Left ventricle myocardium inferior (tissue), 1 donor: ENCODE measurements around the gene ARMH3. TPM values are rescaled to one million over a fixed set of nuclear protein-coding genes. Genes with fewer than 3 reads are reported as not detected.

Experiments
- DNase-seq: peaks from one replicate; pipeline ENCODE4 v3.0.0-alpha.2; 2020
- H3K27ac ChIP-seq: fragments of 200-600 bp; replicated peaks from 2 replicates; pipeline ENCODE4 v1.8.0; 2021
- H3K27me3 ChIP-seq: fragments of 200-600 bp; 2 replicates; pipeline ENCODE4 v1.8.0; 2021; ENCODE audit warnings: low read depth
- H3K36me3 ChIP-seq: fragments of 200-600 bp; 2 replicates; pipeline ENCODE4 v1.8.0; 2021
- H3K4me1 ChIP-seq: fragments of 200-600 bp; 2 replicates; pipeline ENCODE4 v1.8.0; 2021
- H3K4me3 ChIP-seq: fragments of 200-600 bp; 2 replicates; pipeline ENCODE4 v1.8.0; 2021; ENCODE audit warnings: mild to moderate bottlenecking, moderate library complexity
- H3K9me3 ChIP-seq: fragments of 200-600 bp; replicated peaks from 2 replicates; pipeline ENCODE4 v1.8.0; 2021
- CTCF ChIP-seq: fragments of 200-600 bp; IDR thresholded peaks from 2 replicates; pipeline ENCODE4 v1.8.0; 2021; ENCODE audit warnings: antibody characterized with exemption, mild to moderate bottlenecking, borderline replicate concordance
- intact Hi-C: fragments of 100-400 bp; cut with micrococcal nuclease; formaldehyde crosslinking; loops from one replicate; pipeline ENCODE4 v1.11.0; 2022
- total RNA-seq: library from RNA; stranded (reverse); fragmentation: NEBNext Ultra II Directional; extraction: Animal tissue kit (Norgen Biotek cat#: 25700); gene quantifications from one replicate; pipeline ENCODE4 v1.2.1, GENCODE V29; 2021
- donor health status: DM: no; HTN: yes; CAD: no; lungs with severe emphysema.

The ARMH3 gene
- total RNA-seq, 1 donor from 2014 or later: 58.9 TPM

- no peaks in the 10 kb centered on the region for H3K36me3 ChIP-seq
- no peak for TF ChIP-seq CTCF
- peak overlapping the region; percentile 86 for H3K27ac ChIP-seq
- no peak overlapping the region for H3K4me3 ChIP-seq
- no peaks in the 10 kb centered on the region for H3K9me3 ChIP-seq
- DNase-seq: no peak
- no peaks in the 10 kb centered on the region for H3K27me3 ChIP-seq
- peaks cover 77% of the 10 kb centered on the region for H3K4me1 ChIP-seq
- intact Hi-C loops: no loop called here
Measured at GRCh38 chr10:101934686-101935305, 121.2 kb downstream of the ARMH3 start.

GRCh38 chr10:101933976-101934375 is 122.0 kb downstream of the ARMH3 start:
- no peak for TF ChIP-seq CTCF
- no peaks in the 10 kb centered on the region for H3K9me3 ChIP-seq
- no peaks in the 10 kb centered on the region for H3K27me3 ChIP-seq
- intact Hi-C loops: no loop called here
- no peak overlapping the region for H3K4me3 ChIP-seq
- H3K36me3 ChIP-seq: no peaks in the 10 kb centered on the region
- no peak for DNase-seq
- peak overlapping the region; percentile 86 for H3K27ac ChIP-seq
- H3K4me1 ChIP-seq: peaks cover 76% of the 10 kb centered on the region

- no peak for DNase-seq
- TF ChIP-seq CTCF: no peak
- H3K4me3 ChIP-seq: no peak overlapping the region
- H3K36me3 ChIP-seq: no peaks in the 10 kb centered on the region
- H3K9me3 ChIP-seq: no peaks in the 10 kb centered on the region
- H3K4me1 ChIP-seq: peaks cover 62% of the 10 kb centered on the region
- no peak overlapping the region for H3K27ac ChIP-seq
- intact Hi-C loops: no loop called here
- no peaks in the 10 kb centered on the region for H3K27me3 ChIP-seq
Measured at GRCh38 chr10:101932183-101932582, 123.8 kb downstream of the ARMH3 start.

GRCh38 chr10:101925027-101925426 is 130.9 kb downstream of the ARMH3 start:
- Histone ChIP-seq H3K4me1 (peaks cover 31% of the 10 kb centered on the region), H3K36me3 (no peaks in the 10 kb centered on the region), H3K4me3 (no peak overlapping the region), H3K27me3 (no peaks in the 10 kb centered on the region), H3K27ac (no peak overlapping the region), H3K9me3 (no peaks in the 10 kb centered on the region)
- no peak for TF ChIP-seq CTCF
- no peak for DNase-seq
- intact Hi-C loops: no loop called here

GRCh38 chr10:101923256-101923655 is 132.7 kb downstream of the ARMH3 start:
- Histone ChIP-seq H3K27ac (no peak overlapping the region), H3K4me1 (peaks cover 30% of the 10 kb centered on the region), H3K4me3 (no peak overlapping the region), H3K9me3 (no peaks in the 10 kb centered on the region), H3K36me3 (no peaks in the 10 kb centered on the region), H3K27me3 (no peaks in the 10 kb centered on the region)
- no peak for DNase-seq
- TF ChIP-seq CTCF: no peak
- intact Hi-C loops: no loop called here
